GM23338 (cell line): ENCODE data around the gene SULT2B1. TPM values are rescaled to one million over a fixed set of nuclear protein-coding genes. Genes with fewer than 3 reads are reported as not detected.

ENCODE experiments used
- ATAC-seq: fragments of 200-7000 bp; cut with Tn5 transposase; 3 replicates; pipeline ENCODE4 v1.9.1; 2020
- DNase-seq: peaks from one replicate; pipeline ENCODE4 v3.0.0-alpha.2; 2015; ENCODE audit warnings: low spot score
- H2AFZ ChIP-seq: fragments of 200-600 bp; sonication (generic); 2 replicates; pipeline ENCODE4 v1.8.0; 2016; ENCODE audit warnings: antibody characterized with exemption, mild to moderate bottlenecking, moderate library complexity
- H3F3A ChIP-seq: fragments of 200-600 bp; sonication (generic); replicated peaks from 2 replicates; pipeline ENCODE4 v1.8.0; 2017; ENCODE audit warnings: antibody characterized with exemption, mixed run types, low read depth
- H3K27ac ChIP-seq: fragments of 200-600 bp; sonication (generic); 2 replicates; pipeline ENCODE4 v1.6.1; 2016; ENCODE audit warnings: low read depth
- H3K27me3 ChIP-seq: fragments of 200-600 bp; sonication (generic); 2 replicates; pipeline ENCODE4 v1.8.0; 2016; ENCODE audit warnings: mild to moderate bottlenecking, mixed run types, moderate library complexity; ENCODE audit not compliant: insufficient read depth
- H3K36me3 ChIP-seq: fragments of 200-600 bp; sonication (generic); 2 replicates; pipeline ENCODE4 v1.8.0; 2016; ENCODE audit warnings: mild to moderate bottlenecking; ENCODE audit not compliant: insufficient read depth
- H3K4me1 ChIP-seq: fragments of 200-600 bp; sonication (generic); 2 replicates; pipeline ENCODE4 v1.8.0; 2016; ENCODE audit warnings: mild to moderate bottlenecking, moderate library complexity; ENCODE audit not compliant: insufficient read depth
- H3K4me2 ChIP-seq: fragments of 200-600 bp; sonication (generic); 2 replicates; pipeline ENCODE4 v1.7.1; 2017; ENCODE audit warnings: mixed run types
- H3K4me3 ChIP-seq: fragments of 200-600 bp; sonication (generic); 2 replicates; pipeline ENCODE4 v1.6.1; 2016; ENCODE audit warnings: mixed run types
- H3K79me2 ChIP-seq: fragments of 200-600 bp; sonication (generic); replicated peaks from 2 replicates; pipeline ENCODE4 v1.8.0; 2017; ENCODE audit warnings: mild to moderate bottlenecking; ENCODE audit not compliant: insufficient read depth
- H3K9me2 ChIP-seq: fragments of 200-600 bp; sonication (generic); 2 replicates; pipeline ENCODE4 v1.8.0; 2017; ENCODE audit not compliant: insufficient read depth
- H4K20me1 ChIP-seq: fragments of 200-600 bp; sonication (generic); replicated peaks from 2 replicates; pipeline ENCODE4 v1.8.0; 2017; ENCODE audit warnings: mild to moderate bottlenecking; ENCODE audit not compliant: insufficient read depth
- H3K27ac Mint-ChIP-seq: 2 replicates; pipeline ENCODE4 v1.8.0; 2020; ENCODE audit warnings: inconsistent platforms, mild to moderate bottlenecking, moderate library complexity, mixed read lengths
- H3K27me3 Mint-ChIP-seq: 3 replicates; pipeline ENCODE4 v1.8.0; 2022; ENCODE audit warnings: low read depth, mild to moderate bottlenecking, moderate library complexity, mixed read lengths, inconsistent platforms; ENCODE audit not compliant: insufficient read depth, poor library complexity
- H3K36me3 Mint-ChIP-seq: 3 replicates; pipeline ENCODE4 v1.8.0; 2021; ENCODE audit warnings: low read depth, mild to moderate bottlenecking, inconsistent platforms, moderate library complexity, mixed read lengths
- H3K4me1 Mint-ChIP-seq: 3 replicates; pipeline ENCODE4 v1.8.0; 2020; ENCODE audit warnings: mild to moderate bottlenecking, inconsistent platforms, mixed read lengths
- H3K4me3 Mint-ChIP-seq: 3 replicates; pipeline ENCODE4 v1.8.0; 2021; ENCODE audit warnings: moderate library complexity, mild to moderate bottlenecking, inconsistent platforms, mixed read lengths
- H3K9me3 Mint-ChIP-seq: 3 replicates; pipeline ENCODE4 v1.8.0; 2020; ENCODE audit warnings: moderate library complexity, mild to moderate bottlenecking, inconsistent platforms, mixed read lengths
- CREB1 ChIP-seq: fragments of 250-450 bp; sonication (Bioruptor Pico); IDR thresholded peaks from 2 replicates; pipeline ENCODE4 v1.5.0; 2020; ENCODE audit warnings: low read depth, mild to moderate bottlenecking, moderate library complexity
- EZH2 ChIP-seq: fragments of 200-600 bp; sonication (generic); IDR thresholded peaks from one replicate; pipeline ENCODE4 v1.8.0; 2017; ENCODE audit warnings: antibody characterized with exemption, mild to moderate bottlenecking, low read depth; ENCODE audit not compliant: unreplicated experiment
- EZH2phosphoT487 ChIP-seq: fragments of 200-600 bp; sonication (generic); IDR thresholded peaks from one replicate; pipeline ENCODE4 v1.8.1; 2018; ENCODE audit warnings: antibody characterized with exemption; ENCODE audit not compliant: unreplicated experiment
- JUNB ChIP-seq: IDR thresholded peaks from one replicate; pipeline ENCODE4 v1.6.1; 2016; ENCODE audit warnings: antibody characterized with exemption; ENCODE audit not compliant: unreplicated experiment
- POLR2AphosphoS5 ChIP-seq: IDR thresholded peaks from 2 replicates; pipeline ENCODE4 v1.6.1; 2016; ENCODE audit warnings: antibody characterized with exemption, low read depth
- ZNF114 ChIP-seq: fragments of 250-450 bp; sonication (Bioruptor Pico); IDR thresholded peaks from 2 replicates; pipeline ENCODE4 v1.5.0; 2020; ENCODE audit warnings: mild to moderate bottlenecking, moderate library complexity
- ZNF331 ChIP-seq: fragments of 250-450 bp; sonication (Bioruptor Pico); IDR thresholded peaks from 2 replicates; pipeline ENCODE4 v1.5.0; 2020; ENCODE audit warnings: low read depth, mild to moderate bottlenecking, moderate library complexity
- ZNF462 ChIP-seq: fragments of 250-450 bp; sonication (Bioruptor Pico); IDR thresholded peaks from 2 replicates; pipeline ENCODE4 v1.5.0; 2020; ENCODE audit warnings: mild to moderate bottlenecking, moderate library complexity
- polyA plus RNA-seq: library from polyadenylated mRNA; unstranded; fragments of >200 nt; fragmentation: Nextera tagmentation; extraction: Ambion mirVana; gene quantifications from 2 replicates; pipeline ENCODE4 v1.2.1, GENCODE V29; 2016
- total RNA-seq: library from RNA; depleted of rRNA; stranded (reverse); fragments of >200 nt; shearing (Covaris generic); gene quantifications from 2 replicates; pipeline ENCODE4 v1.2.3, GENCODE V29; 2014
- TF ChIP-seq, protein P1 (sequence below), 2 experiments: fragments of 200-600 bp in 1 of 2; sonication (generic) in 1 of 2; conservative IDR thresholded peaks; 2 replicates each; pipeline versions ENCODE4 v1.5.1 to v1.6.1; 2016 to 2017; ENCODE audit warnings: antibody characterized with exemption in 2 of 2, low read depth in 2 of 2, mild to moderate bottlenecking in 2 of 2, moderate library complexity in 1 of 2
- TF ChIP-seq, protein P2 (sequence below): IDR thresholded peaks from 2 replicates; pipeline ENCODE4 v1.6.1; 2016; ENCODE audit warnings: antibody characterized with exemption

SULT2B1 gene
- total and polyA plus RNA-seq, 2 experiments from 2014 or later, result 1.3 to 2.5 TPM

GRCh38 chr19:48516536-48516935 is 35.4 kb upstream of the SULT2B1 start:
- Histone ChIP-seq H3K27ac (no peak overlapping the region), H3K4me1 (no peaks in the 10 kb centered on the region), H3K79me2 (no peaks in the 10 kb centered on the region), H4K20me1 (no peaks in the 10 kb centered on the region), H3F3A (peaks cover 12% of the 10 kb centered on the region; the same call in 1 of the 2 replicates), H3K4me3 (no peak overlapping the region), H3K27me3 (peaks cover 11% of the 10 kb centered on the region), H3K4me2 (no peak overlapping the region), H3K36me3 (no peaks in the 10 kb centered on the region), H2AFZ (no peak overlapping the region; the same call in 1 of the 2 replicates), H3K9me2 (no peaks in the 10 kb centered on the region)
- Mint-ChIP-seq H3K36me3 (no peaks in the 10 kb centered on the region), H3K27ac (no peak overlapping the region), H3K4me3 (no peak overlapping the region), H3K9me3 (no peaks in the 10 kb centered on the region), H3K4me1 (peaks cover 17% of the 10 kb centered on the region), H3K27me3 (peaks cover 12% of the 10 kb centered on the region)
- TF ChIP-seq EZH2, result no peak
- no peak for TF ChIP-seq JUNB
- TF ChIP-seq, protein P1, sequence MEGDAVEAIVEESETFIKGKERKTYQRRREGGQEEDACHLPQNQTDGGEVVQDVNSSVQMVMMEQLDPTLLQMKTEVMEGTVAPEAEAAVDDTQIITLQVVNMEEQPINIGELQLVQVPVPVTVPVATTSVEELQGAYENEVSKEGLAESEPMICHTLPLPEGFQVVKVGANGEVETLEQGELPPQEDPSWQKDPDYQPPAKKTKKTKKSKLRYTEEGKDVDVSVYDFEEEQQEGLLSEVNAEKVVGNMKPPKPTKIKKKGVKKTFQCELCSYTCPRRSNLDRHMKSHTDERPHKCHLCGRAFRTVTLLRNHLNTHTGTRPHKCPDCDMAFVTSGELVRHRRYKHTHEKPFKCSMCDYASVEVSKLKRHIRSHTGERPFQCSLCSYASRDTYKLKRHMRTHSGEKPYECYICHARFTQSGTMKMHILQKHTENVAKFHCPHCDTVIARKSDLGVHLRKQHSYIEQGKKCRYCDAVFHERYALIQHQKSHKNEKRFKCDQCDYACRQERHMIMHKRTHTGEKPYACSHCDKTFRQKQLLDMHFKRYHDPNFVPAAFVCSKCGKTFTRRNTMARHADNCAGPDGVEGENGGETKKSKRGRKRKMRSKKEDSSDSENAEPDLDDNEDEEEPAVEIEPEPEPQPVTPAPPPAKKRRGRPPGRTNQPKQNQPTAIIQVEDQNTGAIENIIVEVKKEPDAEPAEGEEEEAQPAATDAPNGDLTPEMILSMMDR (conservative IDR thresholded peaks at IDR 0.05; ENCODE audit: low read depth in 2 of 2), result no peak
- TF ChIP-seq POLR2AphosphoS5, result no peak
- DNase-seq (no peak), ATAC-seq (no peak)

GRCh38 chr19:48518207-48518606 is 33.8 kb upstream of the SULT2B1 start:
- peaks cover 3% of the 10 kb centered on the region; the same call in 1 of the 2 replicates for H3F3A ChIP-seq
- no peak for ATAC-seq
- H3K27ac ChIP-seq, result 0 out of 2 replicates have a peak overlapping the region, but pooled peaks have one; percentile 59
- H3K4me3 ChIP-seq, result no peak overlapping the region
- peak overlapping the region; percentile 89; the same call in 1 of the 2 replicates for H2AFZ ChIP-seq
- Mint-ChIP-seq H3K27me3 (peaks cover 14% of the 10 kb centered on the region), H3K36me3 (no peaks in the 10 kb centered on the region), H3K4me1 (peaks cover 17% of the 10 kb centered on the region), H3K27ac (no peak overlapping the region), H3K4me3 (no peak overlapping the region; the same call in 2 of the 3 replicates), H3K9me3 (no peaks in the 10 kb centered on the region)
- no peaks in the 10 kb centered on the region for H3K36me3 ChIP-seq
- no peak for DNase-seq
- no peaks in the 10 kb centered on the region for H4K20me1 ChIP-seq
- H3K4me1 ChIP-seq, result no peaks in the 10 kb centered on the region
- H3K4me2 ChIP-seq, result no peak overlapping the region
- H3K9me2 ChIP-seq, result no peaks in the 10 kb centered on the region
- no peaks in the 10 kb centered on the region for H3K79me2 ChIP-seq
- H3K27me3 ChIP-seq, result 0 out of 2 replicates have a peak, but pooled peaks cover under 1% of the 10 kb centered on the region
- TF ChIP-seq EZH2phosphoT487 (no peak), CREB1 (CRISPR knock-in tag) (no peak), POLR2AphosphoS5 (no peak), ZNF462 (CRISPR knock-in tag) (no peak), ZNF331 (no peak), ZNF114 (CRISPR knock-in tag) (no peak)
- TF ChIP-seq, protein P2, sequence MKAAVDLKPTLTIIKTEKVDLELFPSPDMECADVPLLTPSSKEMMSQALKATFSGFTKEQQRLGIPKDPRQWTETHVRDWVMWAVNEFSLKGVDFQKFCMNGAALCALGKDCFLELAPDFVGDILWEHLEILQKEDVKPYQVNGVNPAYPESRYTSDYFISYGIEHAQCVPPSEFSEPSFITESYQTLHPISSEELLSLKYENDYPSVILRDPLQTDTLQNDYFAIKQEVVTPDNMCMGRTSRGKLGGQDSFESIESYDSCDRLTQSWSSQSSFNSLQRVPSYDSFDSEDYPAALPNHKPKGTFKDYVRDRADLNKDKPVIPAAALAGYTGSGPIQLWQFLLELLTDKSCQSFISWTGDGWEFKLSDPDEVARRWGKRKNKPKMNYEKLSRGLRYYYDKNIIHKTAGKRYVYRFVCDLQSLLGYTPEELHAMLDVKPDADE, result no peak
- TF ChIP-seq, protein P1 (conservative IDR thresholded peaks at IDR 0.05; ENCODE audit: low read depth in 2 of 2), result no peak
